H1 (cell line): ENCODE data around the gene LDLRAD4. TPM values are rescaled to one million over a fixed set of nuclear protein-coding genes. Genes with fewer than 3 reads are reported as not detected.

Experiments used
- CTCF ChIA-PET: fragments of 300-600 bp; sonication (Branson Sonifier 250); formaldehyde crosslinking; loops from one replicate; lab custom pipeline; 2021; ENCODE audit not compliant: partially characterized antibody; lab: Charles Lee
- POLR2A ChIA-PET: fragments of 300-600 bp; sonication (Branson Sonifier 250); formaldehyde crosslinking; loops from one replicate; lab custom pipeline; 2021; ENCODE audit warnings: inconsistent platforms; ENCODE audit not compliant: partially characterized antibody; lab: Charles Lee
- DNase-seq, 2 experiments: peaks; one replicate each; pipeline versions ENCODE4 v3.0.0 to v3.0.0-alpha.2; 2010 to 2022; ENCODE audit warnings: low spot score in 2 of 2, low read depth in 1 of 2, mixed read lengths in 1 of 2
- FAIRE-seq: peaks from 2 replicates; lab custom pipeline; 2011; peaks lifted over from hg19 to GRCh38; lab: Jason Lieb, UNC
- H2AFZ ChIP-seq: 2 replicates; pipeline ENCODE4 v1.8.1; 2012; ENCODE audit warnings: low read length, inconsistent platforms
- H2AK5ac ChIP-seq: 2 replicates; pipeline ENCODE4 v1.6.1; 2013; ENCODE audit warnings: low read depth, low read length
- H2BK120ac ChIP-seq: replicated peaks from 2 replicates; pipeline ENCODE3; 2013; ENCODE audit warnings: low read depth, low read length, inconsistent platforms
- H2BK12ac ChIP-seq: 2 replicates; pipeline ENCODE4 v1.6.1; 2013; ENCODE audit warnings: low read depth, low read length
- H2BK15ac ChIP-seq: 2 replicates; pipeline ENCODE4 v1.6.1; 2013; ENCODE audit warnings: low read length
- H2BK20ac ChIP-seq: 2 replicates; pipeline ENCODE4 v1.6.1; 2013; ENCODE audit warnings: low read length
- H2BK5ac ChIP-seq: 2 replicates; pipeline ENCODE4 v1.6.1; 2013; ENCODE audit warnings: low read depth, low read length
- H3K14ac ChIP-seq: 2 replicates; pipeline ENCODE4 v1.6.1; 2013; ENCODE audit warnings: inconsistent platforms; ENCODE audit not compliant: insufficient read length
- H3K18ac ChIP-seq: 2 replicates; pipeline ENCODE4 v1.6.1; 2013; ENCODE audit warnings: low read length; ENCODE audit errors: extremely low read depth
- H3K23ac ChIP-seq: 2 replicates; pipeline ENCODE4 v1.6.1; 2013; ENCODE audit warnings: inconsistent platforms; ENCODE audit not compliant: insufficient read length
- H3K23me2 ChIP-seq: 2 replicates; pipeline ENCODE4 v1.6.1; 2013; ENCODE audit warnings: low read depth, low read length
- H3K27ac ChIP-seq: 2 replicates; pipeline ENCODE4 v1.6.1; 2011; ENCODE audit warnings: low read depth, low read length, inconsistent platforms
- H3K27me3 ChIP-seq, 4 experiments: replicated peaks in 1 of 4; 1 replicate in 1 of 4; 2 replicates in 3 of 4; pipeline versions ENCODE4 v1.6.1 to v1.8.1; 2011 to 2013; ENCODE audit warnings: low read length in 3 of 4, mild to moderate bottlenecking in 3 of 4, inconsistent platforms in 2 of 4, mixed read lengths in 2 of 4, moderate library complexity in 1 of 4; ENCODE audit not compliant: control insufficient read depth in 3 of 4, insufficient read depth in 3 of 4; ENCODE audit errors: extremely low read depth in 1 of 4
- H3K36me3 ChIP-seq, 4 experiments: 2 replicates each; pipeline versions ENCODE4 v1.6.1 to v1.8.1; 2011 to 2013; ENCODE audit warnings: mild to moderate bottlenecking in 4 of 4, low read length in 3 of 4, moderate library complexity in 2 of 4, control low read depth in 1 of 4, inconsistent platforms in 1 of 4; ENCODE audit not compliant: insufficient read depth in 4 of 4, control insufficient read depth in 2 of 4
- H3K4ac ChIP-seq: replicated peaks from 2 replicates; pipeline ENCODE3; 2013; ENCODE audit warnings: low read length, low read depth, mixed read lengths, inconsistent platforms; ENCODE audit not compliant: insufficient read length
- H3K4me1 ChIP-seq, 4 experiments: replicated peaks in 1 of 4; 1 replicate in 1 of 4; 2 replicates in 3 of 4; pipeline versions ENCODE4 v1.6.1 to v1.8.1; 2011 to 2013; ENCODE audit warnings: low read length in 3 of 4, inconsistent platforms in 2 of 4, mixed read lengths in 1 of 4; ENCODE audit not compliant: insufficient read depth in 4 of 4, control insufficient read depth in 3 of 4
- H3K4me2 ChIP-seq, 2 experiments: 2 replicates each; pipeline versions ENCODE4 v1.6.1 to v1.8.1; 2011 to 2013; ENCODE audit warnings: low read depth in 2 of 2, low read length in 2 of 2, control low read depth in 1 of 2, inconsistent platforms in 1 of 2, mild to moderate bottlenecking in 1 of 2; ENCODE audit not compliant: insufficient read depth in 1 of 2
- H3K4me3 ChIP-seq, 4 experiments: fragments of 200-600, 300-600 bp in 1 of 4; sonication (generic), shearing (Covaris generic), sonication (Bioruptor Twin) in 1 of 4; 2 replicates each; pipeline versions ENCODE4 v1.5.1 to v1.8.1; 2011 to 2016; ENCODE audit warnings: low read length in 4 of 4, low read depth in 3 of 4, control low read depth in 2 of 4, inconsistent platforms in 2 of 4, mild to moderate bottlenecking in 2 of 4, mixed read lengths in 1 of 4, moderate library complexity in 1 of 4; ENCODE audit not compliant: insufficient read depth in 2 of 4; ENCODE audit errors: extremely low read depth in 1 of 4
- H3K56ac ChIP-seq: replicated peaks from 2 replicates; pipeline ENCODE3; 2013; ENCODE audit warnings: low read depth, mild to moderate bottlenecking, mixed read lengths, low read length, inconsistent platforms; ENCODE audit not compliant: insufficient read length
- H3K79me1 ChIP-seq: 2 replicates; pipeline ENCODE4 v1.6.1; 2013; ENCODE audit warnings: low read depth, low read length, control low read depth
- H3K79me2 ChIP-seq, 2 experiments: 2 replicates each; pipeline versions ENCODE4 v1.6.1 to v1.8.1; 2012 to 2013; ENCODE audit warnings: low read length in 2 of 2, mild to moderate bottlenecking in 2 of 2, inconsistent platforms in 1 of 2; ENCODE audit not compliant: insufficient read depth in 2 of 2, control insufficient read depth in 1 of 2
- H3K9ac ChIP-seq, 4 experiments: replicated peaks in 1 of 4; 1 replicate in 1 of 4; 2 replicates in 3 of 4; pipeline versions ENCODE4 v1.6.1 to v1.8.1; 2011 to 2013; ENCODE audit warnings: low read depth in 3 of 4, low read length in 3 of 4, control low read depth in 2 of 4, mild to moderate bottlenecking in 2 of 4, moderate library complexity in 2 of 4, inconsistent platforms in 1 of 4; ENCODE audit errors: extremely low read depth in 1 of 4
- H3K9me3 ChIP-seq, 2 experiments: 2 replicates each; pipeline versions ENCODE4 v1.6.1 to v1.8.1; 2012 to 2013; ENCODE audit warnings: mild to moderate bottlenecking in 2 of 2, moderate library complexity in 2 of 2, control low read depth in 1 of 2, inconsistent platforms in 1 of 2, low read depth in 1 of 2, low read length in 1 of 2, mixed read lengths in 1 of 2; ENCODE audit not compliant: insufficient read depth in 2 of 2
- H4K20me1 ChIP-seq, 2 experiments: replicated peaks in 1 of 2; 2 replicates each; pipeline versions ENCODE3 to v1.8.1; 2011 to 2013; ENCODE audit warnings: inconsistent platforms in 2 of 2, low read length in 2 of 2, mild to moderate bottlenecking in 1 of 2; ENCODE audit not compliant: insufficient read depth in 2 of 2, control insufficient read depth in 1 of 2
- H4K5ac ChIP-seq: 2 replicates; pipeline ENCODE4 v1.6.1; 2013; ENCODE audit warnings: low read length, low read depth, mixed read lengths, inconsistent platforms; ENCODE audit not compliant: insufficient read length
- H4K8ac ChIP-seq: 2 replicates; pipeline ENCODE4 v1.8.0; 2013; ENCODE audit warnings: mild to moderate bottlenecking, moderate library complexity, low read length, inconsistent platforms; ENCODE audit not compliant: insufficient read depth; ENCODE audit errors: extremely low read depth
- H4K91ac ChIP-seq: replicated peaks from 2 replicates; pipeline ENCODE3; 2013; ENCODE audit warnings: low read length, mixed read lengths, inconsistent platforms; ENCODE audit not compliant: insufficient read length
- CBX5 ChIP-seq: fragments of 300-800, 300-1000 bp; sonication (generic); IDR thresholded peaks from 2 replicates; pipeline ENCODE4 v1.7.1; 2016; ENCODE audit warnings: antibody characterized with exemption, low read length, low read depth
- CTBP2 ChIP-seq: IDR thresholded peaks from 2 replicates; pipeline ENCODE4 v1.7.0; 2011; ENCODE audit warnings: borderline replicate concordance, mild to moderate bottlenecking, moderate library complexity, mixed read lengths, low read length; ENCODE audit not compliant: insufficient read depth, insufficient read length
- EGR1 ChIP-seq: IDR thresholded peaks from 2 replicates; pipeline ENCODE4 v1.6.1; 2011; ENCODE audit warnings: low read depth, low read length, borderline replicate concordance
- EP300 ChIP-seq, 2 experiments: IDR thresholded peaks; 1 replicate in 1 of 2; 2 replicates in 1 of 2; pipeline ENCODE4 v1.6.1; 2011 to 2012; ENCODE audit warnings: low read depth in 2 of 2, low read length in 2 of 2, mild to moderate bottlenecking in 2 of 2, borderline replicate concordance in 1 of 2, inconsistent platforms in 1 of 2, moderate library complexity in 1 of 2
- FOSL1 ChIP-seq: IDR thresholded peaks from 2 replicates; pipeline ENCODE4 v1.6.1; 2011; ENCODE audit warnings: mild to moderate bottlenecking, low read depth, low read length, moderate library complexity; ENCODE audit not compliant: insufficient read depth
- GTF2F1 ChIP-seq: IDR thresholded peaks from 2 replicates; pipeline ENCODE4 v1.6.1; 2012; ENCODE audit warnings: low read depth, low read length, improper control_type of control experiment, borderline replicate concordance
- MAFK ChIP-seq: IDR thresholded peaks from 2 replicates; pipeline ENCODE4 v1.6.1; 2012; ENCODE audit warnings: low read depth, mild to moderate bottlenecking, improper control_type of control experiment, low read length
- POLR2AphosphoS5 ChIP-seq: IDR thresholded peaks from 2 replicates; pipeline ENCODE4 v1.6.1; 2011; ENCODE audit warnings: low read depth, low read length
- RBBP5 ChIP-seq: IDR thresholded peaks from 2 replicates; pipeline ENCODE4 v1.7.1; 2012; ENCODE audit warnings: low read depth, mild to moderate bottlenecking, inconsistent platforms, low read length, moderate library complexity, borderline replicate concordance
- SAP30 ChIP-seq: fragments of 300-600 bp; sonication (generic); IDR thresholded peaks from 2 replicates; pipeline ENCODE4 v1.7.1; 2012; ENCODE audit warnings: low read length, moderate library complexity, mild to moderate bottlenecking, inconsistent platforms; ENCODE audit not compliant: insufficient read depth, insufficient replicate concordance
- SIX5 ChIP-seq: IDR thresholded peaks from 2 replicates; pipeline ENCODE4 v1.6.1; 2011; ENCODE audit warnings: mild to moderate bottlenecking, low read depth, low read length
- WGBS, 2 experiments: shearing (Covaris generic) in 1 of 2; methylation state at CpG; one replicate each; pipeline versions ENCODE4 v1.1.6 to v1.1.7; 2013 to 2015; ENCODE audit warnings: low lambda C conversion rate in 2 of 2, mixed read lengths in 2 of 2, inconsistent platforms in 1 of 2, low coverage in 1 of 2, missing lambda C conversion rate in 1 of 2; ENCODE audit not compliant: insufficient replicate concordance in 2 of 2, insufficient coverage in 1 of 2, insufficient read length in 1 of 2; ENCODE audit errors: extremely low coverage in 1 of 2, missing lambda C conversion rate in 1 of 2; 5-methylcytosine and 5-hydroxymethylcytosine counted together
- polyA plus RNA-seq, 7 experiments: library from polyadenylated mRNA; depleted of rRNA in 3 of 7; stranded (reverse) in 5 of 7; unstranded in 2 of 7; fragments of >200 nt in 5 of 7; fragments of 200-250 nt in 2 of 7; gene quantifications; 1 replicate in 5 of 7; 2 replicates in 1 of 7; 4 replicates in 1 of 7; pipeline versions ENCODE4 v1.2.1 to v1.2.3, GENCODE V29; 2011 to 2013; ENCODE audit warnings: missing spikeins in 2 of 7, mixed read lengths in 2 of 7
- total RNA-seq: library from RNA; stranded (reverse); fragmentation: NEBNext Ultra II Directional; extraction: Animal tissue kit (Norgen Biotek cat#: 25700); gene quantifications from 2 replicates; pipeline ENCODE4 v1.2.1, GENCODE V29; 2021
- TF ChIP-seq, protein P1 (sequence below): IDR thresholded peaks from 2 replicates; pipeline ENCODE4 v1.6.1; 2012; ENCODE audit warnings: low read length, inconsistent platforms

Gene LDLRAD4
- total and polyA plus RNA-seq, 2 of the 8 experiments (the other 6 are each of a cell fraction or from before 2014, with no cell fraction given), result 0.77 to 1.4 TPM

DNA sequence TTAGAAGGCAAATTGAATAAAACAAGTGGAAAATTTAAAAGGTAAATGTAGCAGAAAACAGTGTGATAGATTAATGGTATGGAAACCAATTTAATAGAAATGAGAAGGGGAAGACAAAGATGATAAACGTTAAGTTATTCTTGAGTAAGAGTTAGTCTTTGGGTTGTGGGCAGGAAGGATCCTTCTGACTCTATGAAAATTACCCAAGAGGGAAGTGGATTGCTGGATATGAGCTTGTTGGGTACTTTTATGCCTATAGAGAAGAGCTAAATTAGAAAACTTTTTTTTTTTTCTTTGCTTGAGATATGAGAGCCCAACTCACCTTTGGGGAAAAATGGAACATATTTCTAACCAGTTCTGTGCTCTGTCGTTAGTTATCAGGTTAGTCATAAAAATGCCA is 144.0 kb downstream of the LDLRAD4 start:
- Histone ChIP-seq H3K4me2 (no peak overlapping the region), H4K8ac (no peak overlapping the region), H4K91ac (no peak overlapping the region), H3K9ac (no peak overlapping the region), H3K4me1 (peaks cover 0 to 4% (median under 1%) of the 10 kb centered on the region in 4 experiments; a peak in 2 of 7 replicates), H2BK12ac (no peak overlapping the region), H3K27ac (no peak overlapping the region), H2BK5ac (no peak overlapping the region), H3K27me3 (no peaks in the 10 kb centered on the region; a peak in 1 of 7 replicates), H3K18ac (no peak overlapping the region), H3K36me3 (no peaks in the 10 kb centered on the region; a peak in 1 of 8 replicates), H3K79me1 (no peaks in the 10 kb centered on the region), H3K23me2 (no peaks in the 10 kb centered on the region), H3K79me2 (no peaks in the 10 kb centered on the region), H2BK120ac (no peak overlapping the region), H2BK15ac (no peak overlapping the region), H3K4me3 (no peak overlapping the region), H3K23ac (no peak overlapping the region), H2BK20ac (no peak overlapping the region), H4K20me1 (no peaks in the 10 kb centered on the region), H2AK5ac (no peak overlapping the region), H3K14ac (no peak overlapping the region), H2AFZ (no peak overlapping the region), H3K9me3 (no peaks in the 10 kb centered on the region), H3K4ac (no peak overlapping the region), H4K5ac (no peak overlapping the region), H3K56ac (no peak overlapping the region)
- DNase-seq (no peak), FAIRE-seq (no peak)
- 91% methylated on average over 2 of the region's 2 CpGs; no CpG with 5 or more reads in 1 of the 2 experiments for WGBS, 2 experiments
- CTCF ChIA-PET, result interaction anchor here (1.1 kb wide), 1 partner anchor 8 kb away, joined by 3 read pairs; no protein-coding TSS in a partner anchor
- POLR2A ChIA-PET, result no interaction called here
- TF ChIP-seq EP300 (IDR thresholded peaks at IDR 0.05; ENCODE audit: borderline replicate concordance in 1 of 2, low read depth in 2 of 2, low read length in 2 of 2) (no peak), FOSL1 (no peak), GTF2F1 (no peak), POLR2AphosphoS5 (no peak), SAP30 (no peak), EGR1 (no peak), CTBP2 (no peak), MAFK (no peak), RBBP5 (no peak), SIX5 (no peak), CBX5 (no peak)
- TF ChIP-seq, protein P1, sequence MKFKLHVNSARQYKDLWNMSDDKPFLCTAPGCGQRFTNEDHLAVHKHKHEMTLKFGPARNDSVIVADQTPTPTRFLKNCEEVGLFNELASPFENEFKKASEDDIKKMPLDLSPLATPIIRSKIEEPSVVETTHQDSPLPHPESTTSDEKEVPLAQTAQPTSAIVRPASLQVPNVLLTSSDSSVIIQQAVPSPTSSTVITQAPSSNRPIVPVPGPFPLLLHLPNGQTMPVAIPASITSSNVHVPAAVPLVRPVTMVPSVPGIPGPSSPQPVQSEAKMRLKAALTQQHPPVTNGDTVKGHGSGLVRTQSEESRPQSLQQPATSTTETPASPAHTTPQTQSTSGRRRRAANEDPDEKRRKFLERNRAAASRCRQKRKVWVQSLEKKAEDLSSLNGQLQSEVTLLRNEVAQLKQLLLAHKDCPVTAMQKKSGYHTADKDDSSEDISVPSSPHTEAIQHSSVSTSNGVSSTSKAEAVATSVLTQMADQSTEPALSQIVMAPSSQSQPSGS, result no peak
